Measurements from ENCODE around the gene FCHSD2. TPM values are rescaled to one million over a fixed set of nuclear protein-coding genes. Genes with fewer than 3 reads are reported as not detected.
A peak's percentile ranks its signal among the peaks of the same experiment; 100 is the strongest.

FCHSD2 gene
- total and polyA plus RNA-seq, 2 of the 13 experiments (the other 11 are each of a cell fraction or from before 2014, with no cell fraction given): 20.5 to 24.8 TPM

DNA sequence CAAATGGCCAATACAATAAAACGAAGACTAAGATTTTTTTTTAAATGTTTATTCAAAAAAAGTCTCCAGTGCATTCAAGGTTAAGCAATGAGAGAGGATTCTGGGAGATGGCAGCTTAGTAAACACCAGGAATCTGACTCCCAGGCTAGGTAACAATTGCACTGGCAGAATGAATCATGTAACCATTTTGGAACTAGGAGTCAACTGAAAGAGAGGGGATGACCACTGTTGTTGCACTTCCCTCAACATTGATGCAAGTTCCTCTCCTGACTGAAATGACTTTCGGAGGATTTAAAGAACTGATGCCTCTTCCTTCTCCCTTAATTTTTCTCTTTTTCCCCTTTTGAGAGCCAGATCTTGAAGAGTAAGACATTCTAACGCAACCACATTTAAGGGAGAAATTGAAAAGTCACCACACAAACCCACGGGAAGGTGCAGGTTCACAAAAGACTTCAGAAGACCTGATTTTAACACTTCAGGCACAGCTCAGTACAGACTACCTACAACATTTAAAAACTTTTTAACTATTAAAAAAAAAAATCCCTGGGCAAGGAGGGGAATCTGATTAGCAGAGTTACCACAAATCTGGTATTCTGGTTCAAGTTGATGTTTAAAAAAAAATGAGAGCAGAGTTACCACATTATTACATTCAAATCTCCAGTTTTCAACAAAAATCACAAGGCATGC, 56.8 kb downstream of the FCHSD2 start:
- no peak for ATAC-seq

More for the DNA sequence above, 56.8 kb downstream of the FCHSD2 start:
- no peaks in the 10 kb centered on the region for H3K9me3 ChIP-seq (ENCODE audit: low read length)
- in situ Hi-C loops (cut with HindIII; ENCODE audit: extremely low pct_ligation_motif_present, low pct_unique_long_range_greater_than_20kb) (no loop called here), intact Hi-C loops (cut with micrococcal nuclease; ENCODE audit: unreplicated experiment) (no loop called here)
- no peak for TF ChIP-seq ARNT2 (CRISPR knock-in tag; IDR thresholded peaks at IDR 0.05; ENCODE audit: low read depth)
- no peak for TF ChIP-seq DNMT1 (CRISPR knock-in tag; IDR thresholded peaks at IDR 0.05)
- no peak for TF ChIP-seq RARG (CRISPR knock-in tag; IDR thresholded peaks at IDR 0.05; ENCODE audit: low read depth)
- TF ChIP-seq YY1 (IDR thresholded peaks at IDR 0.05; ENCODE audit: insufficient read depth, insufficient replicate concordance, low read depth, low read length): no peak
- no peak for TF ChIP-seq ATF6 (CRISPR knock-in tag; conservative IDR thresholded peaks at IDR 0.05)
- no peak for TF ChIP-seq ZNF326 (CRISPR knock-in tag; IDR thresholded peaks at IDR 0.05; ENCODE audit: borderline replicate concordance)
- TF ChIP-seq AGO1 (IDR thresholded peaks at IDR 0.05; ENCODE audit: low read depth, low read length, poor library complexity, severe bottlenecking): no peak
- no peak for TF ChIP-seq ZNF891 (CRISPR knock-in tag; IDR thresholded peaks at IDR 0.05)
- TF ChIP-seq HNRNPK (IDR thresholded peaks at IDR 0.05; ENCODE audit: low read depth, low read length, poor library complexity, severe bottlenecking): no peak
- TF ChIP-seq ZBTB7A (CRISPR knock-in tag; IDR thresholded peaks at IDR 0.05): no peak
- no peak for TF ChIP-seq ZNF543 (CRISPR knock-in tag; IDR thresholded peaks at IDR 0.05)
- no peak for TF ChIP-seq STAT6 (CRISPR knock-in tag; IDR thresholded peaks at IDR 0.05; ENCODE audit: borderline replicate concordance)
- TF ChIP-seq ZNF547 (CRISPR knock-in tag; IDR thresholded peaks at IDR 0.05): no peak
- no peak for TF ChIP-seq AKAP8 (CRISPR knock-in tag; IDR thresholded peaks at IDR 0.05)
- TF ChIP-seq RORA (CRISPR knock-in tag; IDR thresholded peaks at IDR 0.05): no peak
- no peak for TF ChIP-seq ZNF460 (CRISPR knock-in tag; IDR thresholded peaks at IDR 0.05; ENCODE audit: borderline replicate concordance)
- no peak for TF ChIP-seq MEIS1 (CRISPR knock-in tag; IDR thresholded peaks at IDR 0.05; ENCODE audit: borderline replicate concordance)
- H3K4me3 ChIP-seq (replicated peaks in 1 of 3; ENCODE audit: insufficient read depth in 1 of 3, low read depth in 2 of 3, low read length in 3 of 3): no peak overlapping the region
- H3K4me1 ChIP-seq (ENCODE audit: insufficient read depth, low read length): peaks cover 24% of the 10 kb centered on the region
- H3K27me3 ChIP-seq (ENCODE audit: control insufficient read depth in 1 of 2, insufficient read depth in 2 of 2, low read length in 2 of 2): no peaks in the 10 kb centered on the region
- no peak overlapping the region for H3K27ac ChIP-seq (ENCODE audit: extremely low read length, insufficient read depth, low read length)
- ChIA-PET CTCF (ENCODE audit: low intra/inter-chr PET ratio, low total read pairs) (no interaction called here), POLR2A (no interaction called here)
- H3K9ac ChIP-seq (ENCODE audit: insufficient read depth, low read depth, low read length): no peak overlapping the region
- peaks cover 1 to 25% of the 10 kb centered on the region in 2 experiments; a peak in 3 of 5 replicates for H3K36me3 ChIP-seq (replicated peaks in 1 of 2; ENCODE audit: control insufficient read depth in 1 of 2, insufficient read depth in 2 of 2, low read length in 2 of 2)
- BruUV-seq (replicated peaks): no TSS peak
- no peak overlapping the region for H2AFZ ChIP-seq (ENCODE audit: low read length)
- DNase-seq (ENCODE audit: low spot score): peak; percentile 7
- H3K4me2 ChIP-seq (ENCODE audit: low read depth, low read length): no peak overlapping the region
- FAIRE-seq: no peak
- H4K20me1 ChIP-seq (ENCODE audit: insufficient read depth, low read length): 0 out of 2 replicates have a peak, but pooled peaks cover 5% of the 10 kb centered on the region
- peaks cover 51% of the 10 kb centered on the region for H3K79me2 ChIP-seq (ENCODE audit: insufficient read depth, low read length)
- whole genome bisulfite sequencing (ENCODE audit: low lambda C conversion rate): 97% methylated on average over 4 of the region's 4 CpGs
